IMR-90 (cell line): ENCODE results near the gene CENPP.

ENCODE experiments used
- CTCF ChIP-seq: conservative IDR thresholded peaks from 2 replicates; pipeline ENCODE4 v1.5.1; 2012; ENCODE audit warnings: mild to moderate bottlenecking, low read depth, low read length, improper control_type of control experiment
- POLR2A ChIP-seq: IDR thresholded peaks from 2 replicates; pipeline ENCODE4 v1.6.1; 2012; ENCODE audit warnings: mild to moderate bottlenecking, low read depth, low read length
- SMC3 ChIP-seq: fragments of 150-350 bp; IDR thresholded peaks from 2 replicates; pipeline ENCODE4 v1.6.1; 2016; ENCODE audit warnings: low read depth, mild to moderate bottlenecking, antibody characterized with exemption, low read length, moderate library complexity

GRCh38 chr9:92603100-92603499 lies 277.3 kb downstream of the CENPP start:
- TF ChIP-seq CTCF, result no peak
- TF ChIP-seq POLR2A, result no peak
- TF ChIP-seq SMC3, result no peak
